ENCODE measurements around the gene PYDC1.
"Not testable (repeated sequence)": the region's sequence is repeated elsewhere in the genome, so short reads cannot be mapped to it uniquely, and the experiment has no call there.

Gene PYDC1

GRCh38 chr16:31221357-31222160, 4.6 kb upstream of the PYDC1 start:
- DNase-seq (ENCODE audit: low read depth), result no peak

- no peak for DNase-seq (ENCODE audit: low read depth)
These were observed 2.3 kb upstream of the PYDC1 start for GRCh38 chr16:31219154-31219741.

GRCh38 chr16:31217136-31217530, 198 bp upstream of the PYDC1 start:
- DNase-seq (ENCODE audit: low read depth), result no peak

GRCh38 chr16:31215287-31216162, 1.4 kb downstream of the PYDC1 start:
- no peak for DNase-seq (ENCODE audit: low read depth)

- DNase-seq (ENCODE audit: low read depth), result no peak
These were observed 2.1 kb downstream of the PYDC1 start for GRCh38 chr16:31214708-31215286.

GRCh38 chr16:31213877-31214707, 2.8 kb downstream of the PYDC1 start, which contains the start of gene TRIM72:
TSS of gene TRIM72 (plus strand) at chr16:31214119. CDS start at chr16:31214739, 620 bp downstream.
- DNase-seq (ENCODE audit: low read depth), result no peak

GRCh38 chr16:31213342-31213741, 3.6 kb downstream of the PYDC1 start:
- DNase-seq (ENCODE audit: low read depth), result no peak

GRCh38 chr16:31206776-31207175, 10.2 kb downstream of the PYDC1 start:
- DNase-seq (ENCODE audit: low read depth), result no peak

GRCh38 chr16:31204871-31205666, 11.9 kb downstream of the PYDC1 start:
- DNase-seq (ENCODE audit: low read depth), result no peak

GRCh38 chr16:31202414-31203375, 14.2 kb downstream of the PYDC1 start, which contains the start of gene PYCARD:
TSS of gene PYCARD (minus strand) at chr16:31202760. CDS start at chr16:31202690, 70 bp downstream.
- DNase-seq (ENCODE audit: low read depth), result no peak

GRCh38 chr16:31201582-31202413, 15.1 kb downstream of the PYDC1 start:
- no peak for DNase-seq (ENCODE audit: low read depth)

- DNase-seq (ENCODE audit: low read depth), result no peak
These were observed 15.9 kb downstream of the PYDC1 start for GRCh38 chr16:31200821-31201568.

- DNase-seq (ENCODE audit: low read depth), result not testable (repeated sequence)
These were observed 16.8 kb downstream of the PYDC1 start for GRCh38 chr16:31200111-31200510.

GRCh38 chr16:31199430-31200041, 17.4 kb downstream of the PYDC1 start:
- no peak for DNase-seq (ENCODE audit: low read depth)

- no peak for DNase-seq (ENCODE audit: low read depth)
These were observed 18.6 kb downstream of the PYDC1 start for GRCh38 chr16:31198207-31198882.

GRCh38 chr16:31196324-31197088, 20.4 kb downstream of the PYDC1 start:
- no peak for DNase-seq (ENCODE audit: low read depth)

Data from stimulated activated CD8-positive, alpha-beta memory T cell treated with anti-CD3 and anti-CD28 coated beads, Interleukin-15, amount 100 ng/mL, for 24 hours (primary cell).